Activated CD8-positive, alpha-beta memory T cell treated with anti-CD3 and anti-CD28 coated beads, Interleukin-2, amount 50 U/mL, for 1 hour (primary cell): ENCODE results near the gene UNC119B.

Experiments used
- DNase-seq: peaks from one replicate; pipeline ENCODE4 v3.0.0-alpha.2; 2020; ENCODE audit errors: extremely low read depth

UNC119B gene

GRCh38 chr12:120688527-120689071 lies 21.7 kb upstream of the UNC119B start:
- DNase-seq, result no peak

- no peak for DNase-seq
These were observed 20.7 kb upstream of the UNC119B start for GRCh38 chr12:120689397-120690082.

GRCh38 chr12:120690083-120690450 lies 20.2 kb upstream of the UNC119B start:
- DNase-seq, result no peak

- DNase-seq, result no peak
These were observed 19.3 kb upstream of the UNC119B start for GRCh38 chr12:120690978-120691377.

GRCh38 chr12:120692524-120693033 lies 17.7 kb upstream of the UNC119B start:
- no peak for DNase-seq

- no peak for DNase-seq
These were observed 16.4 kb upstream of the UNC119B start for GRCh38 chr12:120693848-120694247.

- no peak for DNase-seq
These were observed 13.6 kb upstream of the UNC119B start for GRCh38 chr12:120696626-120697025.

- no peak for DNase-seq
These were observed 12.9 kb upstream of the UNC119B start for GRCh38 chr12:120697344-120697743.

GRCh38 chr12:120698665-120699064 lies 11.6 kb upstream of the UNC119B start:
- DNase-seq, result no peak

- no peak for DNase-seq
These were observed 10.7 kb upstream of the UNC119B start for GRCh38 chr12:120699553-120699952.

- no peak for DNase-seq
These were observed 9.4 kb upstream of the UNC119B start for GRCh38 chr12:120700886-120701285.

GRCh38 chr12:120702637-120703036 lies 7.6 kb upstream of the UNC119B start:
- DNase-seq, result no peak

- DNase-seq, result no peak
These were observed 6.8 kb upstream of the UNC119B start for GRCh38 chr12:120703311-120703942.

GRCh38 chr12:120705618-120706017 lies 4.6 kb upstream of the UNC119B start:
- DNase-seq, result no peak

- DNase-seq, result no peak
These were observed 4.2 kb upstream of the UNC119B start for GRCh38 chr12:120706029-120706428.

GRCh38 chr12:120708651-120709050 lies 1.6 kb upstream of the UNC119B start:
- no peak for DNase-seq

- DNase-seq, result no peak
These were observed 593 bp downstream of the UNC119B start for GRCh38 chr12:120710805-120711296.

GRCh38 chr12:120711411-120711810 lies 1.2 kb downstream of the UNC119B start:
- DNase-seq, result no peak

GRCh38 chr12:120712610-120713009 lies 2.4 kb downstream of the UNC119B start:
- no peak for DNase-seq

- DNase-seq, result peak; percentile 77
These were observed 3.7 kb downstream of the UNC119B start for GRCh38 chr12:120713861-120714482.

- no peak for DNase-seq
These were observed 7.8 kb downstream of the UNC119B start for GRCh38 chr12:120718055-120718454.

- no peak for DNase-seq
These were observed 8.8 kb downstream of the UNC119B start for GRCh38 chr12:120719072-120719471.
